HEK293 (cell line): ENCODE results near the gene DBH.

ENCODE experiments used
- ZNF24 ChIP-seq: fragments of 450-650 bp; formaldehyde crosslinking; IDR thresholded peaks from 2 replicates; pipeline ENCODE4 v1.5.1; 2016; ENCODE audit warnings: missing biosample characterization, missing genetic modification characterization
- ZSCAN5A ChIP-seq: fragments of 450-650 bp; formaldehyde crosslinking; IDR thresholded peaks from 2 replicates; pipeline ENCODE4 v1.5.1; 2016; ENCODE audit warnings: missing biosample characterization, missing genetic modification characterization

DNA sequence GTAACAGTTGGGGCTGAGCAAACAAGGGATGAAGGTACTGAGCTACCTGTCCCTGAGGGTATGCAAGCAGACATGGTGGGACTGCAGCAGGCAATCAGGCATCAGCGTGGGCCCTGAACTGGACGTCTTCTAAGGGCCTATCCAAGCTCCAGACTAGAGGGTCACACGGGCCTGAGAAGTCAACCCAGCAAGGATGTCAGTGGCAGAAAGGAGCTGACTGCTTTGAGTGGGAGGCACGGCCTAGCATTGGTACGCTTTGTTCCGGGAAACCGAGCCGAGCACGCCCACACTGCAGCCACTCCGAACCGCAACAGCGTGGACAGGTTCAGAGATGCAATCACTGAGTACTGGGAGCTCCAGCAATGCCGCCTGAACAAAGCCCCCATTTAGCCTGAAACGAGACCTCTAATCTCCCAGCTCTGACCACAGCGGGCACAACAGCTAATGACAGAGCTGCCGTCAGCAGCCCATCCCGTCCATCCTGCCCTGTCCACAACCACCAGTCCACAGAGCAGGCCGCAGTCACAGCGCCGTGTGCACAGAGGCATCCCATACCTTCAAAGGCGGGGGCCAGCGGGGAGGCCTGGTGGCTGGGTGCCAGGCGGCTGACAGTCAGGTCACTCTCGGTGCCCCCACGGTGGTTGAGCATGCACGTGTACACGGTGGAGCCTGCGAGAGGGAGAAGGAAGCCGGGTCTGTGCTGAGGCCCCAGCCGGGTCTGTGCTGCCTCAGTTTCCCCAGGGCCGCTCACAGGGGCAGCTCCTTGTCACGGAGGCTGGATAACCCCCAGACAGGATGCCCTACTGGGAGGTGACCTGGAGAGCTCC is 57.8 kb downstream of the DBH start:
- no peak for TF ChIP-seq ZNF24
- TF ChIP-seq ZSCAN5A, result no peak
